Psoas muscle (tissue), 8 donors: ENCODE measurements around the gene OR11H7. TPM values are rescaled to one million over a fixed set of nuclear protein-coding genes. Genes with fewer than 3 reads are reported as not detected.
"Not testable (repeated sequence)": the region's sequence is repeated elsewhere in the genome, so short reads cannot be mapped to it uniquely, and the experiment has no call there.

Source experiments
- ATAC-seq, 4 donors: fragments of 200-7000 bp; cut with Tn5 transposase; one replicate each; pipeline ENCODE4 v1.9.1; 2020; ENCODE audit warnings: moderate library complexity in 3 of 4, mild to moderate bottlenecking in 2 of 4
- DNase-seq, 2 donors: peaks; one replicate each; pipeline ENCODE4 v3.0.0-alpha.2; 2020
- H3K27ac ChIP-seq: fragments of 200-600 bp; one replicate; pipeline ENCODE4 v1.8.0; 2022
- H3K27me3 ChIP-seq, 3 donors: fragments of 200-600 bp in 1 of 3; one replicate each; pipeline versions ENCODE4 v1.6.1 to v1.8.0; 2013 to 2022; ENCODE audit warnings: low read length in 2 of 3, mild to moderate bottlenecking in 2 of 3, moderate library complexity in 1 of 3; ENCODE audit not compliant: insufficient read depth in 3 of 3
- H3K36me3 ChIP-seq, 2 donors: fragments of 200-600 bp in 1 of 2; one replicate each; pipeline versions ENCODE4 v1.6.1 to v1.8.0; 2013 to 2022; ENCODE audit warnings: low read depth in 1 of 2, mild to moderate bottlenecking in 1 of 2, moderate library complexity in 1 of 2; ENCODE audit not compliant: insufficient read depth in 1 of 2
- H3K4me1 ChIP-seq: fragments of 200-600 bp; one replicate; pipeline ENCODE4 v1.8.0; 2022
- H3K4me3 ChIP-seq: fragments of 200-600 bp; one replicate; pipeline ENCODE4 v1.8.0; 2022; ENCODE audit warnings: mild to moderate bottlenecking
- H3K9me3 ChIP-seq: fragments of 200-600 bp; one replicate; pipeline ENCODE4 v1.8.0; 2022
- CTCF ChIP-seq: fragments of 200-600 bp; IDR thresholded peaks from one replicate; pipeline ENCODE4 v1.8.0; 2022; ENCODE audit warnings: antibody characterized with exemption
- WGBS, 3 donors: extraction: QIAGEN DNeasy Blood & Tissue Kit; methylation state at CpG; one replicate each; pipeline versions ENCODE4 v1.1.6 to v1.1.7; 2013; 5-methylcytosine and 5-hydroxymethylcytosine counted together
- intact Hi-C, 2 donors: fragments of 100-400 bp; cut with DNase I; formaldehyde crosslinking; loops; one replicate each; pipeline versions ENCODE4 v1.11.0 to v1.14.2; 2022
- polyA plus RNA-seq, 3 donors: library from polyadenylated mRNA; stranded (reverse); fragments of 200-250 nt; gene quantifications; one replicate each; pipeline ENCODE4 v1.2.3, GENCODE V29; 2013
- total RNA-seq, 4 donors: library from RNA; stranded (reverse); fragmentation: NEBNext Ultra II Directional in 2 of 4; extraction: Animal tissue kit (Norgen Biotek cat#: 25700) in 2 of 4; gene quantifications; one replicate each; pipeline versions ENCODE4 v1.2.1 to v1.2.4, GENCODE V29; 2021 to 2023
- donor health status: healthy with polysubstance abuse.
- donor health status: DM: no; HTN: no; CAD: no; lungs with moderate emphysema.
- donor health status: Bipolar disorder and iron deficiency.
- donor health status: healthy.
- donor health status: DM: yes; HTN: yes; CAD: no.
- donor health status: DM: no; HTN: no; CAD: no.
- donor health status: DM: no; HTN: no; CAD: no.
- donor health status: DM: yes; HTN: yes; CAD: no.

Gene OR11H7
- total and polyA plus RNA-seq, 7 donors, result not detected

GRCh38 chr14:20184181-20184580, 44.6 kb upstream of the OR11H7 start:
- intact Hi-C loops, result no loop called here
- DNase-seq (no peak), ATAC-seq (no peak)
- Histone ChIP-seq H3K36me3 (no peaks in the 10 kb centered on the region), H3K27ac (no peak overlapping the region), H3K4me1 (no peaks in the 10 kb centered on the region), H3K4me3 (no peak overlapping the region), H3K27me3 (no peaks in the 10 kb centered on the region), H3K9me3 (no peaks in the 10 kb centered on the region)
- WGBS, 3 donors, result 43 to 51% (median 49%) methylated on average over 5 of the region's 5 CpGs
- TF ChIP-seq CTCF, result no peak

GRCh38 chr14:20190596-20190995, 38.2 kb upstream of the OR11H7 start, which contains the start of gene OR11G2:
OR11G2 (plus strand) TSS chr14:20190896; CDS start chr14:20197438, 6,542 bp downstream.
- H3K36me3 ChIP-seq, result no peaks in the 10 kb centered on the region
- H3K4me1 ChIP-seq, result no peaks in the 10 kb centered on the region
- no peak for TF ChIP-seq CTCF
- ATAC-seq (no peak), DNase-seq (no peak)
- no peak within 1 kb of the TSS for H3K4me3 ChIP-seq
- no peaks in the 10 kb centered on the region for H3K27me3 ChIP-seq
- WGBS, 3 donors, result 39 to 44% (median 44%) methylated on average over 1 of the region's 1 CpG
- intact Hi-C loops, result no loop called here
- no peaks in the 10 kb centered on the region for H3K9me3 ChIP-seq
- H3K27ac ChIP-seq, result no peak within 1 kb of the TSS

- Histone ChIP-seq H3K36me3 (no peaks in the 10 kb centered on the region), H3K4me1 (no peaks in the 10 kb centered on the region), H3K4me3 (no peak overlapping the region), H3K27me3 (no peaks in the 10 kb centered on the region), H3K9me3 (no peaks in the 10 kb centered on the region), H3K27ac (no peak overlapping the region)
- no peak for TF ChIP-seq CTCF
- intact Hi-C loops, result no loop called here
- DNase-seq (no peak), ATAC-seq (no peak)
- WGBS, 3 donors, result 68 to 80% (median 74%) methylated on average over 3 of the region's 3 CpGs
Observed at GRCh38 chr14:20191396-20191795, 37.4 kb upstream of the OR11H7 start.

GRCh38 chr14:20194101-20194500, 34.7 kb upstream of the OR11H7 start:
- no peaks in the 10 kb centered on the region for H3K27me3 ChIP-seq
- no peaks in the 10 kb centered on the region for H3K36me3 ChIP-seq
- DNase-seq, result no peak
- intact Hi-C loops, result no loop called here
- no peaks in the 10 kb centered on the region for H3K4me1 ChIP-seq
- no peak for TF ChIP-seq CTCF
- H3K9me3 ChIP-seq, result no peaks in the 10 kb centered on the region
- no peak for ATAC-seq
- no peak overlapping the region for H3K27ac ChIP-seq
- H3K4me3 ChIP-seq, result no peak overlapping the region

- H3K27ac ChIP-seq, intact Hi-C loops, H3K4me3 ChIP-seq, H3K9me3 ChIP-seq, H3K36me3 ChIP-seq, H3K4me1 ChIP-seq, ATAC-seq, H3K27me3 ChIP-seq, DNase-seq: not testable (repeated sequence)
- 63% methylated on average over 6 of the region's 6 CpGs for WGBS, 3 donors
Observed at GRCh38 chr14:20195170-20195569, 33.6 kb upstream of the OR11H7 start.
